SIG-M5 treated with dmso at 0.1 percent for 504 hours (cell line): ENCODE measurements around the gene RCBTB2.

Experiments used
- DNase-seq: peaks from one replicate; lab custom pipeline; 2025; ENCODE audit not compliant: unreplicated experiment; lab: John Stamatoyannopoulos, UW

Gene RCBTB2

GRCh38 chr13:48531416-48532255, 1.2 kb downstream of the RCBTB2 start:
- no peak for DNase-seq

GRCh38 chr13:48530833-48531232, 2.0 kb downstream of the RCBTB2 start:
- DNase-seq: no peak

DNA sequence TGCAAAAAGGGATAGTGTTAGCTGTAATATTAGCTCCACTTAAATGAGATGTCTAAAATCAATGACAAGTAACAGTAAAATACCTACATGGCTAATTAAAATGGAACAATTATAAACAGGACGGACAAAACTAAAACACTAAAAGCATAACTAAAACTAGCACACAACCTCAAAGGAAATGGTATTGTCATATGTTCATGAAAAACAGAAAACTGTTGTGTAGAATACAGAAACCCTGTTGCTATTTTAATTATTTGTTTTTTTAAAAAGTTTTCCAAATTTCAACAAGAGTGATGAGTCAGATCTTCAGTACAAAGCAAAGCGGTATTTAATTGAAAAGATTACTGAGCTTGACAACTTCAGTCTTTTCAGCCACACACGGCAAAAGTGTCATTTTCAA, 4.2 kb downstream of the RCBTB2 start:
- no peak for DNase-seq

GRCh38 chr13:48527955-48528354, 4.9 kb downstream of the RCBTB2 start:
- DNase-seq: no peak

DNA sequence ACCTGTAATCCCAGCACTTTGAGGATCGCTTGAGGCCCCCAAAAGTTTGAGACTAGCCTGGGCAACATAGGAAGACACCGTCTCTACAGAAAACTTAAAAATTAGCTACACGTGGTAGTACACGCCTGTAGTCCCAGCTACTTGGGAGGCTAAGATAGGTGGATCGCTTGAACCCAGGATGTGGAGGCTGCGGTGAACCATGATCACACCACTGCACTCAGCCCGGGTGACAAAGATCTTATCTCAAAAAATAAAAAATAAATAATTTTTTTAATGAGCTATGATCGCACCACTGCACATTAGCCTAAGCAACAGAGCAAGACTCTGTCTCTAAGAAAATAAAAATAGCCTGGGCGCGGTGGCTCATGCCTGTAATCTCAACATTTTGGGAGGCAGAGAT, 6.6 kb downstream of the RCBTB2 start:
- DNase-seq: no peak

- DNase-seq: no peak
These were observed 14.8 kb downstream of the RCBTB2 start for GRCh38 chr13:48518083-48518482.

GRCh38 chr13:48515732-48516131, 17.1 kb downstream of the RCBTB2 start:
- DNase-seq: no peak

DNA sequence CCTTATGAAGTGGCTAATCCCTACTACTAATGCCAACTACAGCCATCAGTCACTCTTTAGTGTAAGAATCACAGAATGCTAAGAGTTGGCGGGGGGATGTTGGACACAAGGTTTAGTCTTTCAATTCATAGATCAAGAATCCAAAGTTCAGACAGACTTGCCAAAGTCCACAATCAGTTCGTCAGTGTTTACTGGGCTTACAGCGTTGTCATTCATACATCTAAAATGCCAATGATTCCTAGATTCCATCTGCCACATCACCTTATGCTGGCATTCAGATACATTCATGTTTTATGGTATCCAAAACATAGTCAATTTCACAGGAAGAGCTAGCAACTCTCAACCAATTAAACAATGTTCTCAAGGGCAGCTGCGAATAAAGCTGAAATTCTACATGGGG, 18.1 kb downstream of the RCBTB2 start:
- DNase-seq: no peak

DNA sequence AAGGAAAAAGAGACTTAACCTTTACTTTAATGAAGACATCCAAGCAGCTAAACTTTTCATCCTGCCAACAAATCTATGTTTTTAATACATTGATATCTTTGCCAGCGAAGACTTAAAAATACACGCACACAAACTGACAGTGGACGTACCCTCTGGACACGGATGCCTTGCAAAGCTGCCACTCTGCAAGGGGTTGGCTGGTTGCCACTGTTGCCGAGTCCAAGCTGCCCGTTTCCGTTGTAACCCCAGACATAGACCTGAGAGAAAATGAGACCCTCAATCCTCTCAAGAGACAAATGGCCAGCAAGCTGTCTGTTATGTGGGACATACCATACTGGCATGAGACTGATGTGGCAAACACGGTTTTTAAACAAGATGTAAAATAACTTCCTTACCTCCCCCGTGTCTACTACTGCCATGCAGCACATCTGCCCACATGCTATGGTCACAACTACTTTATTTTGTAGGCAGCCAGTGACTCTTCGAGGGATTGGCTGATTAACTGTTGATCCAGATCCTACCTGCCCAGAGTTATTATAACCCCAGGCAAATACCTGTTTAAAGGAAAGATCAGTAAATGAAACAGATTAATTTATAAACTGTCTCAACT, 21.2 kb downstream of the RCBTB2 start:
- DNase-seq: no peak

- no peak for DNase-seq
These were observed 22.2 kb downstream of the RCBTB2 start for GRCh38 chr13:48510698-48511097.

- no peak for DNase-seq
These were observed 24.9 kb downstream of the RCBTB2 start for GRCh38 chr13:48508011-48508410.

DNA sequence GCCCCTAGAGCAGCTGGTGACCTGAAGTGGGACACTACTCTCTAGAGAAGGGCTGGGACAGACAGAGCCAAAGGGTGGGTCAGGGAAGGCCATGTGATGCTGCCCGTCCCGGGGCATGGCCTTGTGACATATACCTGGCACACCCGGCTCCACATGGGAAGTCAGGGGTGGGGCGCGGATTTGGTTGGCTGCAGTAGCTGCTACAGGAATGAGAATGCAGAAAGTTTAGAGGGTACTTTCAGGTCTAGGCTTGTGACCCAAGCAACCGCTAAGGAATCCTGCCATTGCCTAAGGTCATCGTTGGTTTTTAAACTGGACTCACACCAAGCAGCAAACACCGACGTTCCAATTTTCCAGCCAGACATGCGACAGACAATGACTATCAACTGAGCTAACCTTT, 25.9 kb downstream of the RCBTB2 start:
- no peak for DNase-seq

- no peak for DNase-seq
These were observed 26.7 kb downstream of the RCBTB2 start for GRCh38 chr13:48506092-48506701.

DNA sequence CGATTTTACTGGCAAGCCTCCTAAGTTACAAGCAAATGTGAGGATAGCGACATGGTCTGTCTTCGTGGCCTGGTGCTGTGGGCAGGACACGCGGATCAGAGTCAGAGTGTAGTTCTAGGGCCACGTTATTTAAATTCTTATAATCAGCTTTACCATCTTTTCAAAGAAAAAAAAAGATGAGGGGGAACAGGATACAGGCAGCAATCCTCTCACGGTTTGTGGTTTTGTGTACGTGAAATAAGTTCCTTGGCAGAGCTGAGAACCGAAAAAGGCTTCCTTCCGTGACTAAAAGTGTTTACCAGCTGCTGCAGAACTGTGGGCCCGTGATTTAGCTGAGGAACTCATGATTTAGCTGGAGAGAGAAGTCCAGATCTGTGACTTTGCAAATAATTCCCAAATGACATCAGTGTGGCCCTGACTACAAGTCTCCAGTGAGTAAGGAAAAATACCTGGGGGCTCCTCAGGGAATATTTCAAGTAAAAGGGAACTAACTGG, 27.2 kb downstream of the RCBTB2 start:
- DNase-seq: peak; percentile 87

GRCh38 chr13:48505012-48505411, 27.9 kb downstream of the RCBTB2 start:
- no peak for DNase-seq

GRCh38 chr13:48504606-48505005, 28.3 kb downstream of the RCBTB2 start:
- DNase-seq: no peak

DNA sequence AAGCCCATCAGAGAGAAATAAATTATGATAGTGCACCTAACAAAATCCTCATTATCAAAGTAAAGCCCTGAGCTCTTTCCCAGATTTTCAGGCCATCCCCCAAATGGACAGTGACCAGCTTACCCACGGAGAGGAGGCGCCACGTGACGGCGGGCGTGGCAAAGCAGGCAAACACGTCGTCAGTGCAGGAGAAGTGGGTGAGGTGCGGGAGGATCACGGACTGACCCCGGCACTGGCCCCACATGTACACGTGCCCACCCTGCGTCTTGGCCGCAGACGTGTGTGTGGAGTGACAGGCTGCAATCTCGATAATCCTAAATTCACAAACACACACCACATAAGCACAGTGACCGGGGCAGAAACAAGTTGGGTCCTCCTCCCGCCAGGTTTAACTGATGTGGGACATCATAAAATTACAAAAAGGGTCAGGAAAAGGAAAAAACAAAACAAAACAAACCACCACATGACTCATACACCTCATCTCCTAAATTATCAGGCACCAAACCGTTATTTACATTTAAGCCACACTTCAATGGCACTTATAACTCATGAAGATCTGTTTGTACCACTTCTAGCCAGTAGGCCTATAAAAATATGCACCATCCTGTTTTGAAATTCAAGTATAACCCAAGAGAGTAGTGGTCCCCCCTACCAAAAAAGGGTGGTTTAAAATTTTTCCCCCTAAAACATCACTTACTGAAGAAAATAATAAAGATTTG, 30.1 kb downstream of the RCBTB2 start:
- no peak for DNase-seq

DNA sequence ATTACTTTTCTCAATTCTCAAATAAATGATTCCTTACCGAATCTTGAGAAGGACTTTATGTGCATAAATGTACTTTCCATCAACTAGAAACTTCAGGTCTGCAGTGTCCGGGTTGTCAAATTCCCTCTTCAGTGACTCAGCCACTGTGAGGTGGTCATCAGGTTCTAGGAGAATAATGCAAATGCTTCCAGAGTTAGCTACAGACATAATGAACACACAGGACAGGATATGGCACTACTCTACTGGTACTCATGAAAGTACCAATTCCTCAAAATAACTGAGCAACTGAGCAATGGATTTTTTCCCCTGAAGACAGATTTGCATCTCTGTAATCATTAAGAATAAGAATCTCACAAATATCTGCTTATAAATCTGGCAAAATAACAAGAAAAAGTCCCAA, 31.2 kb downstream of the RCBTB2 start:
- no peak for DNase-seq

GRCh38 chr13:48500652-48501197, 32.2 kb downstream of the RCBTB2 start:
- DNase-seq: peak; percentile 97

- no peak for DNase-seq
These were observed 35.2 kb downstream of the RCBTB2 start for GRCh38 chr13:48497669-48498068.
